ENCODE data around the gene SLC34A1. TPM values are rescaled to one million over a fixed set of nuclear protein-coding genes. Genes with fewer than 3 reads are reported as not detected.
A peak's percentile ranks its signal among the peaks of the same experiment; 100 is the strongest.
"Not testable (repeated sequence)": the region's sequence is repeated elsewhere in the genome, so short reads cannot be mapped to it uniquely, and the experiment has no call there.

The SLC34A1 gene
- total RNA-seq, 1 donor from 2014 or later: not detected

- DNase-seq: no peak
These were observed 28.9 kb upstream of the SLC34A1 start for GRCh38 chr5:177355162-177355867.

GRCh38 chr5:177355868-177356168, 28.4 kb upstream of the SLC34A1 start:
- no peak for DNase-seq

GRCh38 chr5:177356746-177357145, 27.5 kb upstream of the SLC34A1 start:
- DNase-seq: no peak

GRCh38 chr5:177357146-177357458, 27.1 kb upstream of the SLC34A1 start:
- DNase-seq: no peak

GRCh38 chr5:177357459-177358351, 26.5 kb upstream of the SLC34A1 start, which contains the start of gene RGS14:
Gene RGS14 (plus strand): TSS chr5:177357924. CDS start chr5:177358025, 101 bp downstream.
- DNase-seq: peak; percentile 37

- no peak for DNase-seq
These were observed 25.8 kb upstream of the SLC34A1 start for GRCh38 chr5:177358370-177358819.

- no peak for DNase-seq
These were observed 24.8 kb upstream of the SLC34A1 start for GRCh38 chr5:177359451-177359851.

GRCh38 chr5:177359860-177360259, 24.4 kb upstream of the SLC34A1 start:
- DNase-seq: no peak

GRCh38 chr5:177360740-177361139, 23.5 kb upstream of the SLC34A1 start:
- not testable (repeated sequence) for DNase-seq

GRCh38 chr5:177361418-177362291, 22.6 kb upstream of the SLC34A1 start:
- no peak for DNase-seq

GRCh38 chr5:177362292-177362609, 22.0 kb upstream of the SLC34A1 start:
- DNase-seq: no peak

- DNase-seq: peak; percentile 69
These were observed 21.4 kb upstream of the SLC34A1 start for GRCh38 chr5:177362610-177363507.

GRCh38 chr5:177363565-177363964, 20.7 kb upstream of the SLC34A1 start:
- no peak for DNase-seq

- DNase-seq: no peak
These were observed 19.9 kb upstream of the SLC34A1 start for GRCh38 chr5:177364159-177364962.

- DNase-seq: no peak
These were observed 18.2 kb upstream of the SLC34A1 start for GRCh38 chr5:177365845-177366527.

- DNase-seq: peak; percentile 94
These were observed 17.5 kb upstream of the SLC34A1 start for GRCh38 chr5:177366528-177367322.

GRCh38 chr5:177367323-177367848, 16.8 kb upstream of the SLC34A1 start:
- DNase-seq: no peak

GRCh38 chr5:177367981-177368868, 16.0 kb upstream of the SLC34A1 start:
- no peak for DNase-seq

Measured in tongue (tissue), 2 donors.